Hepatocyte (in vitro differentiated cells): ENCODE data around the gene BCL2L1.

ENCODE experiments used
- EZH2 ChIP-seq: fragments of 200-600 bp; sonication (generic); IDR thresholded peaks from 2 replicates; pipeline ENCODE4 v1.6.1; 2016; ENCODE audit warnings: antibody characterized with exemption, mild to moderate bottlenecking, borderline replicate concordance
- EZH2phosphoT487 ChIP-seq: fragments of 200-600 bp; sonication (generic); IDR thresholded peaks from one replicate; pipeline ENCODE4 v1.6.1; 2018; ENCODE audit warnings: antibody characterized with exemption, mild to moderate bottlenecking, low read depth, moderate library complexity; ENCODE audit not compliant: unreplicated experiment, severe bottlenecking
- TF ChIP-seq, protein P1 (sequence below): fragments of 200-600 bp; sonication (generic); IDR thresholded peaks from 2 replicates; pipeline ENCODE4 v1.5.1; 2016; ENCODE audit warnings: antibody characterized with exemption, mild to moderate bottlenecking; ENCODE audit not compliant: poor library complexity

- TF ChIP-seq, protein P1, sequence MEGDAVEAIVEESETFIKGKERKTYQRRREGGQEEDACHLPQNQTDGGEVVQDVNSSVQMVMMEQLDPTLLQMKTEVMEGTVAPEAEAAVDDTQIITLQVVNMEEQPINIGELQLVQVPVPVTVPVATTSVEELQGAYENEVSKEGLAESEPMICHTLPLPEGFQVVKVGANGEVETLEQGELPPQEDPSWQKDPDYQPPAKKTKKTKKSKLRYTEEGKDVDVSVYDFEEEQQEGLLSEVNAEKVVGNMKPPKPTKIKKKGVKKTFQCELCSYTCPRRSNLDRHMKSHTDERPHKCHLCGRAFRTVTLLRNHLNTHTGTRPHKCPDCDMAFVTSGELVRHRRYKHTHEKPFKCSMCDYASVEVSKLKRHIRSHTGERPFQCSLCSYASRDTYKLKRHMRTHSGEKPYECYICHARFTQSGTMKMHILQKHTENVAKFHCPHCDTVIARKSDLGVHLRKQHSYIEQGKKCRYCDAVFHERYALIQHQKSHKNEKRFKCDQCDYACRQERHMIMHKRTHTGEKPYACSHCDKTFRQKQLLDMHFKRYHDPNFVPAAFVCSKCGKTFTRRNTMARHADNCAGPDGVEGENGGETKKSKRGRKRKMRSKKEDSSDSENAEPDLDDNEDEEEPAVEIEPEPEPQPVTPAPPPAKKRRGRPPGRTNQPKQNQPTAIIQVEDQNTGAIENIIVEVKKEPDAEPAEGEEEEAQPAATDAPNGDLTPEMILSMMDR, result no peak
- TF ChIP-seq EZH2, result no peak
- no peak for TF ChIP-seq EZH2phosphoT487
Observed at GRCh38 chr20:31664696-31665354, 57.8 kb downstream of the BCL2L1 start.
